CD14-positive monocyte (primary cell): ENCODE measurements around the gene LIN28B. TPM values are rescaled to one million over a fixed set of nuclear protein-coding genes. Genes with fewer than 3 reads are reported as not detected.

ENCODE experiments used
- DNase-seq, 3 donors: peaks; one replicate each; pipeline ENCODE4 v3.0.0-alpha.2; 2011 to 2022
- H2AFZ ChIP-seq: 2 replicates; pipeline ENCODE4 v1.6.0; 2012; ENCODE audit warnings: mild to moderate bottlenecking, low read depth, low read length, inconsistent platforms; ENCODE audit not compliant: insufficient read depth, poor library complexity, severe bottlenecking
- H3K27ac ChIP-seq, 2 donors: 1 replicate in 1 of 2; 2 replicates in 1 of 2; pipeline ENCODE4 v1.5.1; 2012 to 2013; ENCODE audit warnings: low read length in 2 of 2, control low read depth in 1 of 2, inconsistent platforms in 1 of 2, low read depth in 1 of 2, mild to moderate bottlenecking in 1 of 2
- H3K27me3 ChIP-seq, 2 donors: one replicate each; pipeline versions ENCODE4 v1.6.0 to v1.6.1; 2011 to 2013; ENCODE audit warnings: low read length in 2 of 2; ENCODE audit not compliant: control insufficient read depth in 2 of 2, insufficient read depth in 2 of 2
- H3K36me3 ChIP-seq, 2 donors: replicated peaks in 1 of 2; 1 replicate in 1 of 2; 2 replicates in 1 of 2; pipeline versions ENCODE4 v1.5.1 to v1.6.1; 2012 to 2013; ENCODE audit warnings: low read length in 2 of 2, control low read depth in 1 of 2, inconsistent platforms in 1 of 2, mild to moderate bottlenecking in 1 of 2; ENCODE audit not compliant: insufficient read depth in 2 of 2, control insufficient read depth in 1 of 2
- H3K4me1 ChIP-seq, 2 donors: 1 replicate in 1 of 2; 2 replicates in 1 of 2; pipeline versions ENCODE4 v1.5.1 to v1.6.1; 2012 to 2013; ENCODE audit warnings: low read length in 2 of 2, control low read depth in 1 of 2, inconsistent platforms in 1 of 2, mild to moderate bottlenecking in 1 of 2, moderate library complexity in 1 of 2; ENCODE audit not compliant: insufficient read depth in 2 of 2, control insufficient read depth in 1 of 2
- H3K4me2 ChIP-seq: replicated peaks from 2 replicates; pipeline ENCODE3; 2012; ENCODE audit warnings: low read length, moderate library complexity, mild to moderate bottlenecking; ENCODE audit not compliant: poor library complexity, severe bottlenecking; ENCODE audit errors: extremely low read depth
- H3K4me3 ChIP-seq, 3 experiments: fragments of 200-600 bp in 1 of 3; sonication (generic) in 1 of 3; replicated peaks in 1 of 3; 1 replicate in 2 of 3; 2 replicates in 1 of 3; pipeline ENCODE4 v1.5.1; 2011 to 2013; ENCODE audit warnings: low read length in 3 of 3, mild to moderate bottlenecking in 3 of 3, control low read depth in 2 of 3, low read depth in 2 of 3, inconsistent platforms in 1 of 3, moderate library complexity in 1 of 3
- H3K79me2 ChIP-seq: 2 replicates; pipeline ENCODE4 v1.6.0; 2012; ENCODE audit warnings: mild to moderate bottlenecking, control low read depth, inconsistent platforms, low read length, moderate library complexity; ENCODE audit not compliant: insufficient read depth
- H3K9ac ChIP-seq: 2 replicates; pipeline ENCODE4 v1.6.0; 2017; ENCODE audit warnings: low read length, mild to moderate bottlenecking; ENCODE audit not compliant: insufficient read depth, poor library complexity, severe bottlenecking
- H3K9me3 ChIP-seq, 2 donors: replicated peaks in 1 of 2; 1 replicate in 1 of 2; 2 replicates in 1 of 2; pipeline versions ENCODE4 v1.5.1 to v1.6.1; 2012 to 2013; ENCODE audit warnings: low read length in 2 of 2, control low read depth in 1 of 2; ENCODE audit not compliant: control insufficient read depth in 1 of 2, insufficient read depth in 1 of 2
- H4K20me1 ChIP-seq: 2 replicates; pipeline ENCODE4 v1.6.0; 2012; ENCODE audit warnings: mild to moderate bottlenecking, low read length, control low read depth, moderate library complexity; ENCODE audit not compliant: insufficient read depth
- H3K27ac Mint-ChIP-seq, 7 donors: one replicate each; pipeline ENCODE4 v1.8.0; 2020; ENCODE audit warnings: mild to moderate bottlenecking in 7 of 7, mixed read lengths in 7 of 7, moderate library complexity in 6 of 7, inconsistent platforms in 2 of 7
- H3K27me3 Mint-ChIP-seq, 3 donors: one replicate each; pipeline ENCODE4 v1.8.0; 2021 to 2022; ENCODE audit warnings: low read depth in 3 of 3, mild to moderate bottlenecking in 3 of 3, mixed read lengths in 3 of 3, moderate library complexity in 3 of 3, inconsistent platforms in 1 of 3
- H3K36me3 Mint-ChIP-seq, 2 donors: one replicate each; pipeline ENCODE4 v1.8.0; 2020; ENCODE audit warnings: mixed read lengths in 2 of 2, inconsistent platforms in 1 of 2, mild to moderate bottlenecking in 1 of 2
- H3K4me1 Mint-ChIP-seq: one replicate; pipeline ENCODE4 v1.8.0; 2020; ENCODE audit warnings: mild to moderate bottlenecking, mixed read lengths
- H3K4me3 Mint-ChIP-seq, 2 donors: one replicate each; pipeline ENCODE4 v1.8.0; 2020; ENCODE audit warnings: mild to moderate bottlenecking in 2 of 2, mixed read lengths in 2 of 2, moderate library complexity in 1 of 2
- H3K9me3 Mint-ChIP-seq, 7 donors: one replicate each; pipeline ENCODE4 v1.8.0; 2020 to 2022; ENCODE audit warnings: mixed read lengths in 7 of 7, mild to moderate bottlenecking in 6 of 7, moderate library complexity in 6 of 7, inconsistent platforms in 2 of 7
- WGBS: methylation state at CpG from one replicate; pipeline ENCODE4 v1.1.5; 2013; ENCODE audit warnings: missing lambda C conversion rate; ENCODE audit not compliant: insufficient coverage; 5-methylcytosine and 5-hydroxymethylcytosine counted together
- intact Hi-C, 2 donors: fragments of 100-400 bp; cut with micrococcal nuclease; formaldehyde crosslinking; loops; one replicate each; pipeline versions ENCODE4 v1.15.0 to v1.15.1; 2023
- polyA plus RNA-seq, 3 donors: library from polyadenylated mRNA; depleted of rRNA in 1 of 3; unstranded in 2 of 3; stranded (reverse) in 1 of 3; fragments of 300-500 nt in 2 of 3; fragments of >200 nt in 1 of 3; fragmentation: Illumina TruSeq in 2 of 3; gene quantifications; 1 replicate in 2 of 3; 2 replicates in 1 of 3; pipeline ENCODE4 v1.2.3, GENCODE V29; 2012 to 2021
- TF ChIP-seq, protein P1 (sequence below): fragments of 200-600 bp; IDR thresholded peaks from one replicate; pipeline ENCODE4 v1.8.0; 2022; ENCODE audit warnings: antibody characterized with exemption, mild to moderate bottlenecking

LIN28B gene
- polyA plus RNA-seq, 3 donors, result not detected

DNA sequence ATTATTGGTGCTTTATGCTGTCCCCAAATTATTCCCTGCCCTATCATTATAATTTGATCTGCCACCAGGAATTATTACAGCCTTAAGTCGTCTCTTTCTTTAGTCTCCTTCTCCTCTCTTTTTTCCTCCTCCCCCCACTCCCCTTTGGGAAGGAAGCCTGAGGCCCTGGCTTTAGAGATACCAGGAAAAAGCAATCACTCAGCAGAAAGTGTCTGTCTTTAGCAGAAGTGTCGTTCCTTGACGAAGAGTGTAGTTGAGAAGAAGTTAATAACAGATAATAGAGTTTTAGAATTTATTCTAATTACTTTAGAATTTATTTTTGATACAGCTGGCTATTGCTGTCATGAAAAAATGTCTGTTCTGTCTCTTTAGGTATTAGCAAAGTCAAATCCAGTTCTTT is 16.5 kb downstream of the LIN28B start:
- Mint-ChIP-seq H3K4me1 (no peaks in the 10 kb centered on the region), H3K27ac (no peak overlapping the region), H3K27me3 (peaks cover 4 to 11% (median 4%) of the 10 kb centered on the region in 3 donors), H3K36me3 (no peaks in the 10 kb centered on the region), H3K4me3 (peak overlapping the region in 1 of 2 donors; percentile 36), H3K9me3 (no peaks in the 10 kb centered on the region)
- H3K27me3 ChIP-seq, result no peaks in the 10 kb centered on the region
- TF ChIP-seq, protein P1, sequence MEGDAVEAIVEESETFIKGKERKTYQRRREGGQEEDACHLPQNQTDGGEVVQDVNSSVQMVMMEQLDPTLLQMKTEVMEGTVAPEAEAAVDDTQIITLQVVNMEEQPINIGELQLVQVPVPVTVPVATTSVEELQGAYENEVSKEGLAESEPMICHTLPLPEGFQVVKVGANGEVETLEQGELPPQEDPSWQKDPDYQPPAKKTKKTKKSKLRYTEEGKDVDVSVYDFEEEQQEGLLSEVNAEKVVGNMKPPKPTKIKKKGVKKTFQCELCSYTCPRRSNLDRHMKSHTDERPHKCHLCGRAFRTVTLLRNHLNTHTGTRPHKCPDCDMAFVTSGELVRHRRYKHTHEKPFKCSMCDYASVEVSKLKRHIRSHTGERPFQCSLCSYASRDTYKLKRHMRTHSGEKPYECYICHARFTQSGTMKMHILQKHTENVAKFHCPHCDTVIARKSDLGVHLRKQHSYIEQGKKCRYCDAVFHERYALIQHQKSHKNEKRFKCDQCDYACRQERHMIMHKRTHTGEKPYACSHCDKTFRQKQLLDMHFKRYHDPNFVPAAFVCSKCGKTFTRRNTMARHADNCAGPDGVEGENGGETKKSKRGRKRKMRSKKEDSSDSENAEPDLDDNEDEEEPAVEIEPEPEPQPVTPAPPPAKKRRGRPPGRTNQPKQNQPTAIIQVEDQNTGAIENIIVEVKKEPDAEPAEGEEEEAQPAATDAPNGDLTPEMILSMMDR, result no peak
- H3K79me2 ChIP-seq, result no peaks in the 10 kb centered on the region
- DNase-seq, result no peak
- H3K4me3 ChIP-seq, result no peak overlapping the region
- no peaks in the 10 kb centered on the region for H3K36me3 ChIP-seq
- H3K4me1 ChIP-seq, result no peaks in the 10 kb centered on the region
- no peaks in the 10 kb centered on the region for H3K9me3 ChIP-seq
- intact Hi-C loops, result no loop called here
- H3K9ac ChIP-seq, result no peak overlapping the region
- no peak overlapping the region for H2AFZ ChIP-seq
- no peak overlapping the region for H3K27ac ChIP-seq
- no peak overlapping the region for H3K4me2 ChIP-seq
- 20% methylated on average over 1 of the region's 3 CpGs for WGBS
- H4K20me1 ChIP-seq, result no peaks in the 10 kb centered on the region

DNA sequence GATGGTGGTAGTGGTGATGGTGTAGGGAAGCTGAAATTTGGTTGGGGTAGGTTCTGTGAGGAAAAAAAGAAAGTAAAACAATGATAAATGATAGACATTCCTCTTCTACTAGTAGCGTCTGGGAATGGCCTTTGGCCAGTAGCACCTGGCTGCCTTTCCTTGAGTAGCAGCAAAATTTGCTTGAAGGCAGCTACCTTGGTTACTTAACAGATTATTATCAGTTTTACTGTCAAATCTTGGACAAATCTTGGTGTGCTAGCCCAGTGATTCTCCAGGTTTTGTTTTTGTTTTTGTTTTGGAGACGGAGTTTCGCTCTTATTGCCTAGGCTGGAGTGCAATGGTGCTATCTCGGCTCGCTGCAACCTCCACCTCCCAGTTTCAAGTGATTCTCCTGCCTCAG is 26.4 kb downstream of the LIN28B start:
- Histone ChIP-seq H3K36me3 (no peaks in the 10 kb centered on the region), H3K4me3 (no peak overlapping the region), H3K4me1 (no peaks in the 10 kb centered on the region), H3K27ac (no peak overlapping the region), H3K79me2 (no peaks in the 10 kb centered on the region), H3K9me3 (no peaks in the 10 kb centered on the region), H3K4me2 (no peak overlapping the region), H3K9ac (no peak overlapping the region), H3K27me3 (no peaks in the 10 kb centered on the region), H4K20me1 (no peaks in the 10 kb centered on the region), H2AFZ (no peak overlapping the region)
- TF ChIP-seq, protein P1, result no peak
- H3K36me3 Mint-ChIP-seq, result no peaks in the 10 kb centered on the region
- H3K4me3 Mint-ChIP-seq, result no peak overlapping the region
- WGBS, result no CpG with 5 or more reads among the region's 5 CpGs
- H3K27me3 Mint-ChIP-seq, result peaks cover 2 to 5% (median 5%) of the 10 kb centered on the region in 3 donors
- H3K4me1 Mint-ChIP-seq, result no peaks in the 10 kb centered on the region
- intact Hi-C loops, result no loop called here
- no peak for DNase-seq
- peaks cover 0 to 2% (median 0%) of the 10 kb centered on the region in 7 donors for H3K9me3 Mint-ChIP-seq
- H3K27ac Mint-ChIP-seq, result no peak overlapping the region
